Activated B cell treated with CpG ODN at 0.5 μM for 24 hours (primary cell): Measurements from ENCODE around the gene LONP1. TPM values are rescaled to one million over a fixed set of nuclear protein-coding genes. Genes with fewer than 3 reads are reported as not detected.

Experiments used
- ATAC-seq: fragments of 200-7000 bp; cut with Tn5 transposase; one replicate; pipeline ENCODE4 v1.10.0; 2021; ENCODE audit warnings: low read depth, mild to moderate bottlenecking, moderate library complexity
- CTCF ChIA-PET: fragments of 350-600 bp; sonication (Branson Sonifier 250); formaldehyde crosslinking; loops from one replicate; lab custom pipeline; 2021; ENCODE audit warnings: antibody characterized with exemption; lab: Charles Lee
- POLR2A ChIA-PET: fragments of 350-600 bp; sonication (Branson Sonifier 250); formaldehyde crosslinking; loops from one replicate; lab custom pipeline; 2021; ENCODE audit warnings: antibody characterized with exemption; lab: Charles Lee
- DNase-seq: peaks from one replicate; pipeline ENCODE4 v3.0.0; 2022
- H3K27ac Mint-ChIP-seq: one replicate; pipeline ENCODE4 v1.8.0; 2020; ENCODE audit warnings: mixed read lengths
- H3K27me3 Mint-ChIP-seq: one replicate; pipeline ENCODE4 v1.8.0; 2021; ENCODE audit warnings: mixed read lengths
- H3K36me3 Mint-ChIP-seq: one replicate; pipeline ENCODE4 v1.8.0; 2021; ENCODE audit warnings: low read depth, mixed read lengths
- H3K4me1 Mint-ChIP-seq: one replicate; pipeline ENCODE4 v1.8.0; 2021; ENCODE audit warnings: mixed read lengths
- H3K4me3 Mint-ChIP-seq: one replicate; pipeline ENCODE4 v1.8.0; 2020; ENCODE audit warnings: mild to moderate bottlenecking, mixed read lengths
- H3K9me3 Mint-ChIP-seq: one replicate; pipeline ENCODE4 v1.8.0; 2020; ENCODE audit warnings: mixed read lengths
- intact Hi-C: fragments of 100-400 bp; cut with micrococcal nuclease; formaldehyde crosslinking; loops from one replicate; pipeline ENCODE4 v1.15.1; 2024
- total RNA-seq: library from RNA; stranded (reverse); gene quantifications from 2 replicates; pipeline ENCODE4 v1.2.3, GENCODE V29; 2022
- TF ChIP-seq, protein P1 (sequence below): fragments of 200-600 bp; IDR thresholded peaks from one replicate; pipeline ENCODE4 v1.8.0; 2022; ENCODE audit warnings: antibody characterized with exemption, mild to moderate bottlenecking

The LONP1 gene
- total RNA-seq, 1 donor from 2014 or later, result 72.9 TPM

- CTCF ChIA-PET, result no interaction called here
- Mint-ChIP-seq H3K9me3 (no peaks in the 10 kb centered on the region), H3K27me3 (no peaks in the 10 kb centered on the region), H3K27ac (no peak overlapping the region), H3K36me3 (peaks cover 36% of the 10 kb centered on the region), H3K4me1 (no peaks in the 10 kb centered on the region), H3K4me3 (no peak overlapping the region)
- POLR2A ChIA-PET, result no interaction called here
- intact Hi-C loops, result no loop called here
- ATAC-seq, result no peak
- DNase-seq, result no peak
- TF ChIP-seq, protein P1, sequence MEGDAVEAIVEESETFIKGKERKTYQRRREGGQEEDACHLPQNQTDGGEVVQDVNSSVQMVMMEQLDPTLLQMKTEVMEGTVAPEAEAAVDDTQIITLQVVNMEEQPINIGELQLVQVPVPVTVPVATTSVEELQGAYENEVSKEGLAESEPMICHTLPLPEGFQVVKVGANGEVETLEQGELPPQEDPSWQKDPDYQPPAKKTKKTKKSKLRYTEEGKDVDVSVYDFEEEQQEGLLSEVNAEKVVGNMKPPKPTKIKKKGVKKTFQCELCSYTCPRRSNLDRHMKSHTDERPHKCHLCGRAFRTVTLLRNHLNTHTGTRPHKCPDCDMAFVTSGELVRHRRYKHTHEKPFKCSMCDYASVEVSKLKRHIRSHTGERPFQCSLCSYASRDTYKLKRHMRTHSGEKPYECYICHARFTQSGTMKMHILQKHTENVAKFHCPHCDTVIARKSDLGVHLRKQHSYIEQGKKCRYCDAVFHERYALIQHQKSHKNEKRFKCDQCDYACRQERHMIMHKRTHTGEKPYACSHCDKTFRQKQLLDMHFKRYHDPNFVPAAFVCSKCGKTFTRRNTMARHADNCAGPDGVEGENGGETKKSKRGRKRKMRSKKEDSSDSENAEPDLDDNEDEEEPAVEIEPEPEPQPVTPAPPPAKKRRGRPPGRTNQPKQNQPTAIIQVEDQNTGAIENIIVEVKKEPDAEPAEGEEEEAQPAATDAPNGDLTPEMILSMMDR, result no peak
Measured at GRCh38 chr19:5673752-5674151, 46.2 kb downstream of the LONP1 start.

GRCh38 chr19:5672708-5673459, 47.1 kb downstream of the LONP1 start:
- CTCF ChIA-PET, result no interaction called here
- H3K36me3 Mint-ChIP-seq, result peaks cover 40% of the 10 kb centered on the region
- DNase-seq, result no peak
- intact Hi-C loops, result no loop called here
- no peaks in the 10 kb centered on the region for H3K27me3 Mint-ChIP-seq
- no peaks in the 10 kb centered on the region for H3K4me1 Mint-ChIP-seq
- no peak for ATAC-seq
- no peaks in the 10 kb centered on the region for H3K9me3 Mint-ChIP-seq
- H3K4me3 Mint-ChIP-seq, result no peak overlapping the region
- peak overlapping the region; percentile 31 for H3K27ac Mint-ChIP-seq
- TF ChIP-seq, protein P1, result no peak
- POLR2A ChIA-PET, result interaction anchor here (0.8 kb wide), 1 partner anchor 51 kb away, joined by 3 read pairs; no protein-coding TSS in a partner anchor

DNA sequence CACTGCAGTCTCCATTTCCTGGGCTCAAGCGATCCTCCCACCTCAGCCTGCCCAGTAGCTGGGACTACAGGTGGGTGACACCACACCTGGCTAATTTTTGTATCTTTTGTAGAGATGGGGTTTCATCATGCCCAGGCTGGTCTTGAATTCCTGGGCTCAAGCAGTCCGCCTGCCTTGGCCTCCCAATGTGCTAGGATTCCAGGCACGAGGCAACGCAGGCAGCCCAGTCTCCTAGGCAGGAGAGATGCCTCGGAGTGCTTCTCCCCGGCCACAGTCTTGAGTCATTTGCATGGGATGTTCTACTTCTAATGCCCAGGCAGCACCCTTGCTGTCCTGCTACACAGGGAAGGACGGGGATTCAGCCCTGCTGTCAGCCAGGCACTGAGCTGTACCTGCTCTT, 48.3 kb downstream of the LONP1 start:
- H3K36me3 Mint-ChIP-seq, result peaks cover 49% of the 10 kb centered on the region
- H3K9me3 Mint-ChIP-seq, result no peaks in the 10 kb centered on the region
- ChIA-PET POLR2A (no interaction called here), CTCF (no interaction called here)
- ATAC-seq (no peak), DNase-seq (no peak)
- H3K4me1 Mint-ChIP-seq, result no peaks in the 10 kb centered on the region
- TF ChIP-seq, protein P1, result no peak
- intact Hi-C loops, result no loop called here
- no peaks in the 10 kb centered on the region for H3K27me3 Mint-ChIP-seq
- no peak overlapping the region for H3K4me3 Mint-ChIP-seq
- no peak overlapping the region for H3K27ac Mint-ChIP-seq

DNA sequence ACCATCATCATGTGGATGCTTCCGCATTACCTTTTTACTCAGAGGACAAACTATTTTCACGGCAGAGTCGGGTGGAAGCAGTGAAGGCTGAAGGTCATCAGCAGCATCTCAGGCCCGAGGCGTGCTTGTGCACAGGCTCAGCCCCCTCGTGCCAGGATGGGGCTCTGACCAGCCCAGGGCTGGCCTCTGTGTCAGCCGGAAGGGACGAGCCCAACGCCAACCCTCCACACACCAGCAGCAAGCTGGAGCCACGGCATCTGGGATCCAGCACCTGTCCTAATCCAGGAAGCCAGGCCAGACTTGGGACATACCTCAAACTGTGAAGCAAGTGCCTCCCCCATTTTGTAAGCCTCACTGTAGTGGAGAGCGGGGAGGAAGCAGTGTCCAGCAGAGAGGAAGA, 50.7 kb downstream of the LONP1 start:
- ATAC-seq, result no peak
- no peak for DNase-seq
- Mint-ChIP-seq H3K4me3 (no peak overlapping the region), H3K36me3 (peaks cover 73% of the 10 kb centered on the region), H3K27ac (no peak overlapping the region), H3K9me3 (no peaks in the 10 kb centered on the region), H3K4me1 (no peaks in the 10 kb centered on the region), H3K27me3 (no peaks in the 10 kb centered on the region)
- intact Hi-C loops, result no loop called here
- CTCF ChIA-PET, result no interaction called here
- TF ChIP-seq, protein P1, result no peak
- POLR2A ChIA-PET, result no interaction called here

GRCh38 chr19:5667751-5668271, 52.1 kb downstream of the LONP1 start:
- intact Hi-C loops, result no loop called here
- H3K9me3 Mint-ChIP-seq, result no peaks in the 10 kb centered on the region
- TF ChIP-seq, protein P1, result no peak
- no peak overlapping the region for H3K4me3 Mint-ChIP-seq
- no peak overlapping the region for H3K27ac Mint-ChIP-seq
- CTCF ChIA-PET, result no interaction called here
- H3K4me1 Mint-ChIP-seq, result no peaks in the 10 kb centered on the region
- DNase-seq (no peak), ATAC-seq (no peak)
- H3K36me3 Mint-ChIP-seq, result peaks cover 80% of the 10 kb centered on the region
- no peaks in the 10 kb centered on the region for H3K27me3 Mint-ChIP-seq
- POLR2A ChIA-PET, result interaction anchor here (0.7 kb wide), 1 partner anchor 19 kb away, joined by 4 read pairs; no protein-coding TSS in a partner anchor
